Measurements from ENCODE around the gene SLC27A4. TPM values are rescaled to one million over a fixed set of nuclear protein-coding genes. Genes with fewer than 3 reads are reported as not detected.

Gene SLC27A4
- total RNA-seq, 2 experiments from 2014 or later = 10.5 to 11.2 TPM

DNA sequence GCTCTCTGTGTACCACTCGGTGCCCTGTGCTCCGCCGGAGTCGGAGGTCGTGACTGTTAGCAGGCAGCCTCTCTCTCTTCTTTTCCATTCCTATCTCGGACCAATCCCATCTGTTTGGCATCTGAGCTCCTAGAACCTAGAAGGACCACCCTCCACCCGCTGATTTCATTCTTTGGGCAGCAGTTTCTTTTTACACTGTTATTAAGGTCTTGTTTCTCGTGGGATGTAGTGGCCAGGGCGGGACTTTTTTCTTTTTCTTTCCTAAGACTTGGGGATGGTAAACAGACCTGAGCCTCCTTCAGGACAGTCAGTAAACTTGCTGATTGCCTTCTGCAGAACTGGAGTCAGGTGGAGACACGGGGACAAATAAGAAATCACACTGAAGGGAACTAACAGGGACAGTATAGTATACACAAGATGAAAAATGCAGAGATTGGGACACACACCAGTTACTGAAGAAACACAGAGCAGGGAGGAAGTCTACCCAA lies 31.3 kb downstream of the SLC27A4 start:
- H3K4me1 Mint-ChIP-seq (ENCODE audit: low read depth) = peaks cover 29% of the 10 kb centered on the region
- no peak for DNase-seq
- TF ChIP-seq, protein P1, sequence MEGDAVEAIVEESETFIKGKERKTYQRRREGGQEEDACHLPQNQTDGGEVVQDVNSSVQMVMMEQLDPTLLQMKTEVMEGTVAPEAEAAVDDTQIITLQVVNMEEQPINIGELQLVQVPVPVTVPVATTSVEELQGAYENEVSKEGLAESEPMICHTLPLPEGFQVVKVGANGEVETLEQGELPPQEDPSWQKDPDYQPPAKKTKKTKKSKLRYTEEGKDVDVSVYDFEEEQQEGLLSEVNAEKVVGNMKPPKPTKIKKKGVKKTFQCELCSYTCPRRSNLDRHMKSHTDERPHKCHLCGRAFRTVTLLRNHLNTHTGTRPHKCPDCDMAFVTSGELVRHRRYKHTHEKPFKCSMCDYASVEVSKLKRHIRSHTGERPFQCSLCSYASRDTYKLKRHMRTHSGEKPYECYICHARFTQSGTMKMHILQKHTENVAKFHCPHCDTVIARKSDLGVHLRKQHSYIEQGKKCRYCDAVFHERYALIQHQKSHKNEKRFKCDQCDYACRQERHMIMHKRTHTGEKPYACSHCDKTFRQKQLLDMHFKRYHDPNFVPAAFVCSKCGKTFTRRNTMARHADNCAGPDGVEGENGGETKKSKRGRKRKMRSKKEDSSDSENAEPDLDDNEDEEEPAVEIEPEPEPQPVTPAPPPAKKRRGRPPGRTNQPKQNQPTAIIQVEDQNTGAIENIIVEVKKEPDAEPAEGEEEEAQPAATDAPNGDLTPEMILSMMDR (IDR thresholded peaks at IDR 0.05) = no peak
- H3K9me3 Mint-ChIP-seq = no peaks in the 10 kb centered on the region
- ATAC-seq = peak; percentile 49
- ChIA-PET CTCF (interaction anchor here (0.7 to 4.3 kb wide), 5 partner anchors 10 to 181 kb away, joined by 3 to 38 read pairs (median 5); partner anchors contain the start of gene CIZ1), POLR2A (interaction anchor here (0.6 to 2.4 kb wide), 7 partner anchors 10 to 330 kb away, joined by 3 to 12 read pairs (median 3); partner anchors contain the start of genes CERCAM, COQ4 and TRUB2)
- intact Hi-C loops (cut with micrococcal nuclease) = no loop called here
- H3K4me3 Mint-ChIP-seq = peak overlapping the region; percentile 85
- peak overlapping the region; percentile 96 for H3K27ac Mint-ChIP-seq
- H3K36me3 Mint-ChIP-seq (ENCODE audit: low read depth) = peaks cover 11% of the 10 kb centered on the region
- H3K27me3 Mint-ChIP-seq = no peaks in the 10 kb centered on the region

GRCh38 chr9:128372188-128372641 lies 31.9 kb downstream of the SLC27A4 start:
- no peaks in the 10 kb centered on the region for H3K9me3 Mint-ChIP-seq
- ChIA-PET CTCF (interaction anchor here (1.9 to 4.3 kb wide), 2 partner anchors 11 to 31 kb away, joined by 9 to 38 read pairs; no protein-coding TSS in a partner anchor), POLR2A (interaction anchor here (0.7 to 2.4 kb wide), 4 partner anchors 10 to 329 kb away, joined by 3 to 12 read pairs (median 4); no protein-coding TSS in a partner anchor)
- intact Hi-C loops (cut with micrococcal nuclease) = no loop called here
- ATAC-seq (no peak), DNase-seq (no peak)
- H3K4me3 Mint-ChIP-seq = peak overlapping the region; percentile 85
- TF ChIP-seq, protein P1 (IDR thresholded peaks at IDR 0.05) = no peak
- no peaks in the 10 kb centered on the region for H3K27me3 Mint-ChIP-seq
- H3K4me1 Mint-ChIP-seq (ENCODE audit: low read depth) = peaks cover 29% of the 10 kb centered on the region
- H3K27ac Mint-ChIP-seq = peak overlapping the region; percentile 96
- peaks cover 11% of the 10 kb centered on the region for H3K36me3 Mint-ChIP-seq (ENCODE audit: low read depth)

DNA sequence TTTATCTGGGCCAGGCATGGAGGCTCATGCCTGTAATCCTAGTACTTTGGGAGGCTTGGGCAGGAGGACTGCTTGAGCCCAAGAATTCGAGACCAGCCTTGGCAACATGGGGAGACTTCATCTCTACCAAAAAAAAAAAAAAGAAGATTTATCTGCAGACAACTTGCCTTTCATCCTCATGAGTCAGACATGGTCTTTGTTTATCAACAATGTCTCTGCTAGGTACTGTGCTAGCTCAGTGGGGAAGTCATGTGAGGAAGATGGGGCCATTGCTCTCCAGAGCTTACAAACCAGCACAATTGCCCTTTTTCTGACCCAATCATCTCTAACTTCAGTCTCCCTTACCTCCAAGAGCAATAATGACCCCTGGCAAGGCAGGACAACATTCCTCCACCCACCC lies 32.5 kb downstream of the SLC27A4 start:
- intact Hi-C loops (cut with micrococcal nuclease) = no loop called here
- ATAC-seq = no peak

DNA sequence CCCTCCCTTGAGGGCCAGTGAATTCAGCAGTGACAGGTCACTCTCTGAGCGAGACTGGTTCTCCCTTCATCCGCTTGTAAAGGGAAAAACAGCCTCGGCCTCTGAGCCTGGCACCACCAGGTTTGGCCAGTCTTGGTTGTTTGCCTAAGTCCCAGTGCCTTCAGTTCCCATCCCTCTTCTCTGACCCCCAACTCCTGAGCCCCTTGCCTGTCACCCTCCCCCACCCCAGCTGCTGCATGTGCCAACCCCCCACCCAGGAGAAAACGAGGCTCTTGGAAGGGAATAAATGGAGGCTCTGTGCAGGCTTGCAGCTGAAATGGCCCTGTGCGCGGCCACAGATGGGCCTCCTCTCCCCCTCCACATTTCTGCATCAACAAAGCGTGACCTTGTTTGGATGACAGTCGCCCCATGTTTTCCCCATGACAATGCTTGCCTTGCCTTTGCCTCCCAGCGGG lies 33.9 kb downstream of the SLC27A4 start:
- TF ChIP-seq, protein P1 (IDR thresholded peaks at IDR 0.05) = no peak
- ATAC-seq (no peak), DNase-seq (no peak)
- no peak overlapping the region for H3K27ac Mint-ChIP-seq
- ChIA-PET POLR2A (no interaction called here), CTCF (no interaction called here)
- peaks cover 16% of the 10 kb centered on the region for H3K36me3 Mint-ChIP-seq (ENCODE audit: low read depth)
- H3K27me3 Mint-ChIP-seq = no peaks in the 10 kb centered on the region
- no peak overlapping the region for H3K4me3 Mint-ChIP-seq
- H3K4me1 Mint-ChIP-seq (ENCODE audit: low read depth) = peaks cover 29% of the 10 kb centered on the region
- no peaks in the 10 kb centered on the region for H3K9me3 Mint-ChIP-seq
- intact Hi-C loops (cut with micrococcal nuclease) = no loop called here

More for the DNA sequence above, 32.5 kb downstream of the SLC27A4 start:
- peak overlapping the region; percentile 85 for H3K4me3 Mint-ChIP-seq
- peaks cover 29% of the 10 kb centered on the region for H3K4me1 Mint-ChIP-seq (ENCODE audit: low read depth)
- DNase-seq = no peak
- no peaks in the 10 kb centered on the region for H3K27me3 Mint-ChIP-seq
- H3K27ac Mint-ChIP-seq = no peak overlapping the region
- H3K9me3 Mint-ChIP-seq = no peaks in the 10 kb centered on the region
- ChIA-PET POLR2A (interaction anchor here (1.0 to 1.8 kb wide), 2 partner anchors 11 to 136 kb away, joined by 4 read pairs; no protein-coding TSS in a partner anchor), CTCF (interaction anchor here (4.3 kb wide), 1 partner anchor 11 kb away, joined by 38 read pairs; no protein-coding TSS in a partner anchor)
- TF ChIP-seq, protein P1 (IDR thresholded peaks at IDR 0.05) = no peak
- H3K36me3 Mint-ChIP-seq (ENCODE audit: low read depth) = peaks cover 11% of the 10 kb centered on the region

GRCh38 chr9:128375865-128376264 lies 35.5 kb downstream of the SLC27A4 start:
- no peak overlapping the region for H3K27ac Mint-ChIP-seq
- TF ChIP-seq, protein P1 (IDR thresholded peaks at IDR 0.05) = no peak
- ChIA-PET CTCF (interaction anchor here (1.2 kb wide), 1 partner anchor 14 kb away, joined by 4 read pairs; no protein-coding TSS in a partner anchor), POLR2A (interaction anchor here (0.8 to 1.2 kb wide), 2 partner anchors 9 to 26 kb away, joined by 3 read pairs; no protein-coding TSS in a partner anchor)
- H3K9me3 Mint-ChIP-seq = no peaks in the 10 kb centered on the region
- H3K27me3 Mint-ChIP-seq = no peaks in the 10 kb centered on the region
- H3K4me3 Mint-ChIP-seq = no peak overlapping the region
- H3K36me3 Mint-ChIP-seq (ENCODE audit: low read depth) = peaks cover 20% of the 10 kb centered on the region
- ATAC-seq (no peak), DNase-seq (no peak)
- peaks cover 22% of the 10 kb centered on the region for H3K4me1 Mint-ChIP-seq (ENCODE audit: low read depth)
- intact Hi-C loops (cut with micrococcal nuclease) = no loop called here

Data from activated CD8-positive, alpha-beta T cell treated with anti-CD3 and anti-CD28 coated beads for 36 hours (primary cell).